Lower lobe of right lung (tissue), 2 donors: Measurements from ENCODE around the gene SESN1. TPM values are rescaled to one million over a fixed set of nuclear protein-coding genes. Genes with fewer than 3 reads are reported as not detected.
A peak's percentile ranks its signal among the peaks of the same experiment; 100 is the strongest.

Source experiments
- ATAC-seq, 2 donors: fragments of 200-7000 bp; cut with Tn5 transposase; one replicate each; pipeline ENCODE4 v1.9.1; 2020 to 2022; ENCODE audit warnings: mild to moderate bottlenecking in 2 of 2, moderate library complexity in 2 of 2
- DNase-seq: peaks from one replicate; pipeline ENCODE4 v3.0.0-alpha.2; 2020
- H3K27ac ChIP-seq: fragments of 200-600 bp; one replicate; pipeline ENCODE4 v1.8.0; 2022
- H3K27me3 ChIP-seq: fragments of 200-600 bp; one replicate; pipeline ENCODE4 v1.8.0; 2022; ENCODE audit warnings: low read depth
- H3K36me3 ChIP-seq: fragments of 200-600 bp; one replicate; pipeline ENCODE4 v1.8.0; 2022; ENCODE audit warnings: mild to moderate bottlenecking
- H3K4me1 ChIP-seq: fragments of 200-600 bp; one replicate; pipeline ENCODE4 v1.8.0; 2022
- H3K4me3 ChIP-seq: fragments of 200-600 bp; one replicate; pipeline ENCODE4 v1.8.0; 2022; ENCODE audit warnings: mild to moderate bottlenecking
- H3K9me3 ChIP-seq: fragments of 200-600 bp; one replicate; pipeline ENCODE4 v1.8.0; 2022
- intact Hi-C: fragments of 100-400 bp; cut with DNase I; formaldehyde crosslinking; loops from one replicate; pipeline ENCODE4 v1.11.0; 2022
- total RNA-seq: library from RNA; stranded (reverse); fragmentation: NEBNext Ultra II Directional; extraction: Animal tissue kit (Norgen Biotek cat#: 25700); gene quantifications from one replicate; pipeline ENCODE4 v1.2.1, GENCODE V29; 2021
- TF ChIP-seq, protein P1 (sequence below): fragments of 200-600 bp; IDR thresholded peaks from one replicate; pipeline ENCODE4 v1.8.0; 2022; ENCODE audit warnings: antibody characterized with exemption, mild to moderate bottlenecking
- donor health status: DM: no; HTN: yes; CAD: no; lungs with severe emphysema.

SESN1 gene
- total RNA-seq, 1 donor from 2014 or later: 37.9 TPM

DNA sequence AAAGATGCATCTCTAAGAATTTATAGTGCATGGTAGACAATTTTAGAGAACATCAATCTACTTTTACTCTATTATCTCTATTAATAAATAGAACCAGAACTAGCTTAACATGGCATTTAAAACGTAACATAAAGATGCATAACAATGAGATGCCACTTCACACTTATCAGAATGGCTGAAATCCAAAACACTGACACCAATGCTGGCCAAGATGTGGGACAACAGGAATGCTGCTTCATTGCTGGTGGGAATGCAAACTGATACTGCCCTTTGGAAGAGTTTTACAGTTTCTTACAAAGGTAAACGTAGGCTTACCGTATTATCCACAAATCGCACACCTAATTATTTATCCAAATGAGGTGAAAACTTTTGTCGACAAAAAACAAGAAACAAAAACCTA lies 95.2 kb downstream of the SESN1 start:
- intact Hi-C loops: no loop called here
- no peaks in the 10 kb centered on the region for H3K27me3 ChIP-seq
- H3K27ac ChIP-seq: no peak overlapping the region
- ATAC-seq (no peak), DNase-seq (no peak)
- peaks cover 30% of the 10 kb centered on the region for H3K4me1 ChIP-seq
- TF ChIP-seq, protein P1, sequence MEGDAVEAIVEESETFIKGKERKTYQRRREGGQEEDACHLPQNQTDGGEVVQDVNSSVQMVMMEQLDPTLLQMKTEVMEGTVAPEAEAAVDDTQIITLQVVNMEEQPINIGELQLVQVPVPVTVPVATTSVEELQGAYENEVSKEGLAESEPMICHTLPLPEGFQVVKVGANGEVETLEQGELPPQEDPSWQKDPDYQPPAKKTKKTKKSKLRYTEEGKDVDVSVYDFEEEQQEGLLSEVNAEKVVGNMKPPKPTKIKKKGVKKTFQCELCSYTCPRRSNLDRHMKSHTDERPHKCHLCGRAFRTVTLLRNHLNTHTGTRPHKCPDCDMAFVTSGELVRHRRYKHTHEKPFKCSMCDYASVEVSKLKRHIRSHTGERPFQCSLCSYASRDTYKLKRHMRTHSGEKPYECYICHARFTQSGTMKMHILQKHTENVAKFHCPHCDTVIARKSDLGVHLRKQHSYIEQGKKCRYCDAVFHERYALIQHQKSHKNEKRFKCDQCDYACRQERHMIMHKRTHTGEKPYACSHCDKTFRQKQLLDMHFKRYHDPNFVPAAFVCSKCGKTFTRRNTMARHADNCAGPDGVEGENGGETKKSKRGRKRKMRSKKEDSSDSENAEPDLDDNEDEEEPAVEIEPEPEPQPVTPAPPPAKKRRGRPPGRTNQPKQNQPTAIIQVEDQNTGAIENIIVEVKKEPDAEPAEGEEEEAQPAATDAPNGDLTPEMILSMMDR: no peak
- H3K9me3 ChIP-seq: no peaks in the 10 kb centered on the region
- H3K4me3 ChIP-seq: no peak overlapping the region
- H3K36me3 ChIP-seq: peaks cover 67% of the 10 kb centered on the region

DNA sequence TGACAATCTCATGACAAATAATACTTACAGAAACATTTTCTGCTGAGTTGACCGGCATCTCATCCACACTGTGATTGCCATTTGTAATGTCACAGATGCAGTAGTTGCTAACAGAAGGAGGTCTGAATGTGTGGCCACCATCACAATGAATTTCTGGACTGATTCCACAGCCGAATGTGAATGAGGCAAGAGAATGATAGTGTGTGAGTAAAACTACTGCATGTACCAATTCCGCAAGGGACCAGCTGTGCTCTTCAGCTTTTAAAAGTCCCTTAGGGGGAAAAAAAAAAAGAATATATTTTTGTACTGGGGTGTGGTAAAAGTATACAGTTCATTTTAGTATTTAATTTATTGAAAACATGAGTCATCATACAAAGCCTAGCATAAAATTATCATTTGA lies 96.2 kb downstream of the SESN1 start:
- Histone ChIP-seq H3K27ac (no peak overlapping the region), H3K9me3 (no peaks in the 10 kb centered on the region), H3K27me3 (no peaks in the 10 kb centered on the region), H3K4me3 (no peak overlapping the region), H3K4me1 (peaks cover 25% of the 10 kb centered on the region), H3K36me3 (peaks cover 76% of the 10 kb centered on the region)
- TF ChIP-seq, protein P1: no peak
- intact Hi-C loops: no loop called here
- ATAC-seq (no peak), DNase-seq (no peak)

DNA sequence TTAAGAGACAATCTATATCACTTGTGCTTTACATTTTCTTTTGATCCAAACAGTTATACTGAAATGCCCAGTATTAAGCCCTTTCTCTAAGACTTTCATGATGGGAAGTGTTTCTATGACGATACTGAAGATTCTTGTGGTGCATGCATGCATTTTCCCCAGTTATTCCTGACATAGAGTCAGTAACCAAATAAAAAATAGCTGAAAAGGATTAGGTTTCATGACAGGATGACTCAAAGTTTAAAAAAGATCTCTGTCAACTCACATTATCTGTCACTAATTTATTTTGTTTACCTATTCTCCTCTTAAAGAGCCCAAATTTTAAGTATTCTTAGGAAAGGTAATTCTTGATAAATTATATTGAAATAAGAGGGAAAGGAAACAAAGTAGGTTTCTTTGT lies 98.4 kb downstream of the SESN1 start:
- ATAC-seq (no peak), DNase-seq (no peak)
- no peak overlapping the region for H3K4me3 ChIP-seq
- H3K36me3 ChIP-seq: peaks cover 97% of the 10 kb centered on the region
- H3K9me3 ChIP-seq: no peaks in the 10 kb centered on the region
- H3K27me3 ChIP-seq: no peaks in the 10 kb centered on the region
- H3K27ac ChIP-seq: no peak overlapping the region
- TF ChIP-seq, protein P1: no peak
- intact Hi-C loops: no loop called here
- peaks cover 2% of the 10 kb centered on the region for H3K4me1 ChIP-seq

DNA sequence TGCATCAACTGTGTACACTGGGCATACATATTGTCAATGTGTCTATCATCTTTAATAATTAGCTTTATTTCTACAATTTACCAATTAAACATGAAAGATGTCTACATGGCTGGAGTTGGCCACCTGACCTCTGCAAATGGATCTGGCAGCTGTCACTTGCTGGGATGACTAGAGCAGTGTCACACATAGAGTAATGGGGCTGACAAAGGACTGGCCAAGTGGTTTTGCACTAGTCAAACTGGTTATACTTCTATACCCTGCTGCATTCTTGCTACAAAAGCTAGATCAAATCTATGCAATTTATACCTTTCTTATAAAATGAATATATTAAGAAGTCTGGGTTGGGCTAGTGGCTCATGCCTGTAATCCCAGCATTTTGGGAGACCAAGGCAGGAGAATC lies 99.3 kb downstream of the SESN1 start:
- H3K9me3 ChIP-seq: no peaks in the 10 kb centered on the region
- TF ChIP-seq, protein P1: no peak
- H3K36me3 ChIP-seq: peaks cover 98% of the 10 kb centered on the region
- no peaks in the 10 kb centered on the region for H3K27me3 ChIP-seq
- no peaks in the 10 kb centered on the region for H3K4me1 ChIP-seq
- H3K4me3 ChIP-seq: no peak overlapping the region
- H3K27ac ChIP-seq: no peak overlapping the region
- intact Hi-C loops: no loop called here
- DNase-seq (no peak), ATAC-seq (peak in 1 of 2 donors; percentile 21)

DNA sequence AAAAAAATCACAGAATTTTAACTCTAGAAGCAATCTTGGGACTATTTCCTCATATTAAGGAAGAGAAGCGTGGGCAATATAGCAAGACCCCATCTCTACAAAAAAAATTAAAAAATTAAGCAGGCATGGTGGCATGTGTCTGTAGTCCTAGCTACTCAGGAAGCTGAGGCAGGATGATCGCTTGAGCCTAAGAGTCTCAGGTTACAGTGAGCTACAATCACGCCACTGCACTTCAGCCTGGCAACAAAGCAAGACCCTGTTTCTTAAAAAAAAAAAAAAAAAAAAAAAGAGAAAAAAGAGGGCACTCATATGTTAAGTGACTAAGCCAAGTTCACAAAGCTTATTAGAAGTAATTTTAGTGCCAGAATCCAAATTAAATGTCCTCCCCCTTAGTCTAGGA lies 100.8 kb downstream of the SESN1 start:
- Histone ChIP-seq H3K27me3 (no peaks in the 10 kb centered on the region), H3K4me3 (no peak overlapping the region), H3K36me3 (peaks cover 98% of the 10 kb centered on the region), H3K9me3 (no peaks in the 10 kb centered on the region), H3K27ac (no peak overlapping the region), H3K4me1 (no peaks in the 10 kb centered on the region)
- intact Hi-C loops: no loop called here
- DNase-seq (no peak), ATAC-seq (no peak)
- TF ChIP-seq, protein P1: no peak

DNA sequence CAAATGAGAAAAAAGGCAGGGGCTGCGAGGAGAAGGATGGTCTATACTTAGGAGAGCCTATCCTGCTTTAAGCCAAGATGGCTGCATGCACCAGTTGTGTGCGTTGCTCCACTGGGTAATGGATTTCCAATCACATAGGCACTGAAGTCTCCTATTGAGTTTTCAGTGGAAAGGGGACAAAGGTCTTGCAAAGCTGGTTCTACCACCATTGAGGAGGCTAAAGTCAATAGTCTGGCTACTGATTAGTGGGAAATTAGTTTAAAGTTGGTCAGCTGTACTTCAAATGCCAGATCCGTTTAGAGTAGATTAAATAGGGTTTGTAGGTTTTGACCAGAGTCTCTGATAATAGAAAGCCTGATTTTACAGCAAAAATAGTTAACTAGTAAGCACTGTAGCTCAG lies 104.9 kb downstream of the SESN1 start:
- Histone ChIP-seq H3K4me3 (no peak overlapping the region), H3K4me1 (no peaks in the 10 kb centered on the region), H3K27me3 (no peaks in the 10 kb centered on the region), H3K27ac (no peak overlapping the region), H3K36me3 (peaks cover 78% of the 10 kb centered on the region), H3K9me3 (no peaks in the 10 kb centered on the region)
- TF ChIP-seq, protein P1: no peak
- intact Hi-C loops: no loop called here
- ATAC-seq: no peak
- no peak for DNase-seq
